Cardiac muscle cell (in vitro differentiated cells and primary cell): ENCODE data around the gene TMEM273. TPM values are rescaled to one million over a fixed set of nuclear protein-coding genes. Genes with fewer than 3 reads are reported as not detected.

Experiments used
- DNase-seq, 2 donors: peaks; one replicate each; pipeline versions ENCODE4 v3.0.0 to v3.0.0-alpha.2; 2010 to 2017; ENCODE audit warnings: low read depth in 1 of 2, low spot score in 1 of 2
- H3K27ac ChIP-seq: fragments of 200-600 bp; sonication (generic); 2 replicates; pipeline ENCODE4 v1.5.1; 2016
- H3K27me3 ChIP-seq: fragments of 200-600 bp; sonication (generic); 2 replicates; pipeline ENCODE4 v1.6.0; 2016; ENCODE audit warnings: control low read depth
- H3K36me3 ChIP-seq: fragments of 200-600 bp; sonication (generic); 2 replicates; pipeline ENCODE4 v1.5.1; 2016; ENCODE audit warnings: control low read depth
- H3K4me1 ChIP-seq: fragments of 200-600 bp; sonication (generic); 2 replicates; pipeline ENCODE4 v1.8.1; 2017; ENCODE audit warnings: low read depth, mild to moderate bottlenecking, mixed run types
- H3K4me3 ChIP-seq: fragments of 200-600 bp; sonication (generic); 2 replicates; pipeline ENCODE4 v1.5.1; 2016; ENCODE audit warnings: mild to moderate bottlenecking
- H3K9me3 ChIP-seq: fragments of 200-600 bp; sonication (generic); 2 replicates; pipeline ENCODE4 v1.5.1; 2017; ENCODE audit warnings: low read depth, mild to moderate bottlenecking, control low read depth
- CTCF ChIP-seq: IDR thresholded peaks from 2 replicates; pipeline ENCODE4 v1.5.1; 2012; ENCODE audit warnings: low read depth, mild to moderate bottlenecking, low read length
- polyA plus RNA-seq: library from polyadenylated mRNA; unstranded; fragments of >200 nt; fragmentation: Nextera tagmentation; extraction: Ambion mirVana; gene quantifications from 2 replicates; pipeline ENCODE4 v1.2.1, GENCODE V29; 2016
- total RNA-seq: library from RNA; depleted of rRNA; stranded (reverse); fragments of >200 nt; gene quantifications from 2 replicates; pipeline ENCODE4 v1.2.3, GENCODE V29; 2016

TMEM273 gene
- total and polyA plus RNA-seq, 2 experiments from 2014 or later: not detected

DNA sequence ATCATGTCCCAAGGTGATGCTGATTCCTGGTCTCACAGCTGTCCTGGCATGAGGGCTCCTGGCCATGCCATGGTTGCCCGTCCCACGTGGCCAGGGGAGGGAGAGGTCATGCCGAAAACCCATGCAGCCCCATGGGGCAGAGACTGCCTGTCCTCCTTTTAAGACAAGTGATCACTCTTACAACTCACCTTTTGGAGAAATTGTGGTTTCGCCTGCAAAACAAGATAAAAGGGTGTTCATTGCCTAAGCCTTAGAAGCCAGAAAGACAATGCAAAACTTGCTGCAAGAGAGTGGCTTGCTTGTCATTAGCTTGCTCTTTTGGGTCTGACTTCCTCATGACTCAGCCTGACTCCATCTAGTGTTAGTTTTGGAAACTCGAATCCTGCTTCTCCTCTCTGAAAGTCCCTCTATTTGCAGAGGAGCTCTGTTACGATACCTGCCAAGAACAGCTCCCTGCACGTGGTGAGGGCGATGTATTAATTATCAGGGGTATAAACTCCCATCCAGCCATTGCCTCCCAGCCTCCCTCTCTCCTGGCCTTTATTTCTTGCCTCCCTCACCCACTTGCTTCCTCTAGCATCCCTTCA, 26.7 kb downstream of the TMEM273 start:
- Histone ChIP-seq H3K36me3 (no peaks in the 10 kb centered on the region), H3K4me1 (no peaks in the 10 kb centered on the region), H3K27me3 (no peaks in the 10 kb centered on the region), H3K9me3 (no peaks in the 10 kb centered on the region), H3K4me3 (no peak overlapping the region), H3K27ac (no peak overlapping the region)
- peak; percentile 56 to 59 for DNase-seq
- TF ChIP-seq CTCF: peak; percentile 50

DNA sequence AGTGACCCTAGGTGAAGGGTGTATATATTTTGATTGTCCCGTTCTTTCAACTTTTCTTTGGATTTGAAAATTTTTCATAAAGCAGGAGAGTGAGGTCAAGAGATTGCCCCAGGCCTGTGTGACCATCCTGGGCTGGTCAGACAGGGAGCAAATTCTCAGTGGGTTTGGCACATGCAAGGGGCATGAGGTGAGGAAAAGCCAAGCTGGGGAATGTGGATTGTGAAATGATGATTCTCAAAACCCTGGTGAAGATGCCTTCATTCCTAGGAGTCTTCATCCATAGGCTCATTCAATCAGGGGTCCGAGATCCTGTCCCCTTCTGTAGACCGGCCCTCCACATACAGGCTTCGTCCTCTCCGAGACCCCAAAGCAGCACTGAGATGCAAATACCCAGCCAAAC, 27.4 kb downstream of the TMEM273 start:
- H3K36me3 ChIP-seq: no peaks in the 10 kb centered on the region
- no peak for TF ChIP-seq CTCF
- no peak overlapping the region for H3K4me3 ChIP-seq

GRCh38 chr10:49160110-49160509, 28.1 kb downstream of the TMEM273 start:
- no peak for TF ChIP-seq CTCF
- Histone ChIP-seq H3K9me3 (no peaks in the 10 kb centered on the region), H3K4me1 (no peaks in the 10 kb centered on the region), H3K36me3 (no peaks in the 10 kb centered on the region), H3K27ac (no peak overlapping the region), H3K27me3 (no peaks in the 10 kb centered on the region), H3K4me3 (no peak overlapping the region)
- DNase-seq: no peak

More for the DNA sequence above, 27.4 kb downstream of the TMEM273 start:
- DNase-seq: no peak
- no peak overlapping the region for H3K27ac ChIP-seq
- no peaks in the 10 kb centered on the region for H3K27me3 ChIP-seq
- H3K9me3 ChIP-seq: no peaks in the 10 kb centered on the region
- H3K4me1 ChIP-seq: no peaks in the 10 kb centered on the region

DNA sequence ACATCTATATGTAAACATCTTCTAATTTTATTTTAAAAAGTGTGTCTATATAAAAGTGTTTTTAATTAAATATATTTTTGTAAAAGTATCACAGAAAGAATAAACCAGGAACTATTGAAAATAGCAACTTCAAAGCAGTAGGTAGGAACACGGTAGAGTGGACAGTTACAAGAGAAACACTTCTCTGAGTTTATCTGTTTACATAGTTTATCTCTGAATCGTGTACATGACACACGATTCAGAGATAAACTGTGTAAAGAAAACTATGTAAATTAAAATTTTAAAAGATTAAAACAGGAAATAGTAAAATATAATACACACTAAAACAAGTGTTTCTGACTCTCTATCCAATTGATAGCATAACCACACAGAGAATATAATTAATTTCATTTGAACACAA, 29.3 kb downstream of the TMEM273 start:
- DNase-seq: no peak
- no peak for TF ChIP-seq CTCF
- no peaks in the 10 kb centered on the region for H3K4me1 ChIP-seq
- no peaks in the 10 kb centered on the region for H3K36me3 ChIP-seq
- no peak overlapping the region for H3K27ac ChIP-seq
- no peak overlapping the region for H3K4me3 ChIP-seq
- H3K9me3 ChIP-seq: no peaks in the 10 kb centered on the region
- H3K27me3 ChIP-seq: no peaks in the 10 kb centered on the region

DNA sequence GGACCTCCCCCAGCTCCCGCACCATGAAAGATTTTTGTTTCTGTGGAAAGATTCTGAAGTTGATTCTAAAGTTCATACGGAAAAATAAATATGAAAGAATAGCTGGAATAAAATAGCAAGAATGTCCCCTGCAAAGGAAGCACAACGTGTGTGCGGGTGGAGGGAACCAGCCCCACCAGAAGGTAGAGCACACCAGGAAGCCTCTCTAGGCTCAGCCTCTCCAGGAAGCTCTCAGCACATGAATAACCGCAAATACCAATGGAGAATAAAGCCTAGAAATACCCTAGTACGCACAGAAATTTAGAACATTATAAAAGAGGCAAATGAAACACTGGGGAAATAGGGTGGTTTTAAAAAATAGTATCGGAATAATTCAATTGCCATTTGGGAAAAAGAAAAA, 29.8 kb downstream of the TMEM273 start:
- Histone ChIP-seq H3K27ac (no peak overlapping the region), H3K36me3 (no peaks in the 10 kb centered on the region), H3K4me1 (no peaks in the 10 kb centered on the region), H3K9me3 (no peaks in the 10 kb centered on the region), H3K4me3 (no peak overlapping the region), H3K27me3 (no peaks in the 10 kb centered on the region)
- TF ChIP-seq CTCF: no peak
- DNase-seq: no peak
